ENCODE measurements around the gene OR6Y1.

DNA sequence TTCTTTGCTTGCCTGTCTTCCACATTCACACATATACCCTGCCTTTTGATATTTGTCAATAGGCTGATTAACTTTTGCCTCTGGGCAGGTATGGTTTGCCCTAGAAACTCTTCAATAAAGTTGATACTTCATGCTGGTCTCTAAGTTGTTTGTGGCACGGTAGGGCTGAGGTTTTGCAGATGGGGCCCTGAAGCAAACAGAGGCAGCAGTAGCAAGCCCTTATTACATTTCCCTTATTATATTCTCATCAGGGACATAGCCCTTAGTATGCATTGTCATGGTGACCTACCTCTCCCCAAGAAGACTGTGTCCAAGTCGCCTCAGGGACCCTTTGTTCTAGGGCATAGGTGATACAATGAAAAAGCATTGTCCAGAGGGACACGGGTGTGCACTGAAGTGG lies 16.3 kb upstream of the OR6Y1 start, which contains the start of gene OR6P1:
- no peak for TF ChIP-seq POLR2A (IDR thresholded peaks at IDR 0.05; ENCODE audit: low read depth)
- TF ChIP-seq, protein P1, sequence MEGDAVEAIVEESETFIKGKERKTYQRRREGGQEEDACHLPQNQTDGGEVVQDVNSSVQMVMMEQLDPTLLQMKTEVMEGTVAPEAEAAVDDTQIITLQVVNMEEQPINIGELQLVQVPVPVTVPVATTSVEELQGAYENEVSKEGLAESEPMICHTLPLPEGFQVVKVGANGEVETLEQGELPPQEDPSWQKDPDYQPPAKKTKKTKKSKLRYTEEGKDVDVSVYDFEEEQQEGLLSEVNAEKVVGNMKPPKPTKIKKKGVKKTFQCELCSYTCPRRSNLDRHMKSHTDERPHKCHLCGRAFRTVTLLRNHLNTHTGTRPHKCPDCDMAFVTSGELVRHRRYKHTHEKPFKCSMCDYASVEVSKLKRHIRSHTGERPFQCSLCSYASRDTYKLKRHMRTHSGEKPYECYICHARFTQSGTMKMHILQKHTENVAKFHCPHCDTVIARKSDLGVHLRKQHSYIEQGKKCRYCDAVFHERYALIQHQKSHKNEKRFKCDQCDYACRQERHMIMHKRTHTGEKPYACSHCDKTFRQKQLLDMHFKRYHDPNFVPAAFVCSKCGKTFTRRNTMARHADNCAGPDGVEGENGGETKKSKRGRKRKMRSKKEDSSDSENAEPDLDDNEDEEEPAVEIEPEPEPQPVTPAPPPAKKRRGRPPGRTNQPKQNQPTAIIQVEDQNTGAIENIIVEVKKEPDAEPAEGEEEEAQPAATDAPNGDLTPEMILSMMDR (IDR thresholded peaks at IDR 0.05), result no peak
